PC-9 (cell line): Measurements from ENCODE around the gene TOP1. TPM values are rescaled to one million over a fixed set of nuclear protein-coding genes. Genes with fewer than 3 reads are reported as not detected.

Experiments
- BruUV-seq: library from RNA; stranded (reverse); fragments of 400-500 nt; replicated peaks from 2 replicates; lab custom pipeline; 2021; lab: Mats Ljungman, UMichigan
- CTCF ChIA-PET: fragments of 300-600 bp; sonication (Branson Sonifier 250); formaldehyde crosslinking; loops from one replicate; lab custom pipeline; 2022; ENCODE audit warnings: antibody characterized with exemption; lab: Charles Lee
- POLR2A ChIA-PET: fragments of 300-600 bp; sonication (Branson Sonifier 250); formaldehyde crosslinking; loops from one replicate; lab custom pipeline; 2022; ENCODE audit warnings: antibody characterized with exemption; ENCODE audit not compliant: unreplicated experiment; lab: Charles Lee
- DNase-seq, 2 experiments: peaks; one replicate each; pipeline versions ENCODE4 v3.0.0 to v3.0.0-alpha.2; 2015 to 2022; ENCODE audit warnings: mixed read lengths in 1 of 2
- H2AFZ ChIP-seq: fragments of 200-600 bp; sonication (generic); 2 replicates; pipeline ENCODE4 v1.8.1; 2017; ENCODE audit warnings: antibody characterized with exemption
- H3F3A ChIP-seq: fragments of 200-600 bp; sonication (generic); 2 replicates; pipeline ENCODE4 v1.8.1; 2017; ENCODE audit warnings: antibody characterized with exemption, mild to moderate bottlenecking, low read depth; ENCODE audit not compliant: insufficient read depth
- H3K27ac ChIP-seq: fragments of 200-600 bp; sonication (generic); 2 replicates; pipeline ENCODE4 v1.6.1; 2016; ENCODE audit warnings: mixed run types
- H3K27me3 ChIP-seq: fragments of 200-600 bp; sonication (generic); 2 replicates; pipeline ENCODE4 v1.6.1; 2016; ENCODE audit warnings: low read depth, mixed run types; ENCODE audit not compliant: insufficient read depth
- H3K36me3 ChIP-seq: fragments of 200-600 bp; sonication (generic); 2 replicates; pipeline ENCODE4 v1.6.1; 2016; ENCODE audit warnings: low read depth, mixed run types
- H3K4me1 ChIP-seq: fragments of 200-600 bp; sonication (generic); replicated peaks from 2 replicates; pipeline ENCODE4 v1.6.1; 2016; ENCODE audit warnings: mixed run types; ENCODE audit not compliant: insufficient read depth
- H3K4me2 ChIP-seq: fragments of 200-600 bp; sonication (generic); 2 replicates; pipeline ENCODE4 v1.6.1; 2017; ENCODE audit warnings: mixed run types
- H3K4me3 ChIP-seq: fragments of 200-600 bp; sonication (generic); 2 replicates; pipeline ENCODE4 v1.6.1; 2016; ENCODE audit warnings: mixed run types
- H3K79me2 ChIP-seq: fragments of 200-600 bp; sonication (generic); 2 replicates; pipeline ENCODE4 v1.6.1; 2017; ENCODE audit warnings: low read depth, mixed run types
- H3K9me2 ChIP-seq: fragments of 200-600 bp; sonication (generic); 2 replicates; pipeline ENCODE4 v1.8.1; 2017; ENCODE audit warnings: mild to moderate bottlenecking; ENCODE audit not compliant: insufficient read depth
- H3K9me3 ChIP-seq: fragments of 200-600 bp; sonication (generic); 2 replicates; pipeline ENCODE4 v1.8.1; 2016; ENCODE audit warnings: low read depth; ENCODE audit not compliant: insufficient read depth
- H4K20me1 ChIP-seq: fragments of 200-600 bp; sonication (generic); 2 replicates; pipeline ENCODE4 v1.8.1; 2017; ENCODE audit not compliant: insufficient read depth
- CTCF ChIP-seq: fragments of 200-600 bp; sonication (generic); conservative IDR thresholded peaks from 2 replicates; pipeline ENCODE4 v1.6.1; 2017; ENCODE audit warnings: mixed run types, antibody characterized with exemption, mild to moderate bottlenecking, moderate library complexity
- EZH2 ChIP-seq: fragments of 200-600 bp; sonication (generic); IDR thresholded peaks from 2 replicates; pipeline ENCODE4 v1.8.0; 2017; ENCODE audit warnings: antibody characterized with exemption, low read depth
- intact Hi-C: fragments of 100-400 bp; cut with micrococcal nuclease; formaldehyde crosslinking; loops from one replicate; pipeline ENCODE4 v1.10.0; 2022; ENCODE audit not compliant: unreplicated experiment
- total RNA-seq: library from RNA; stranded (reverse); gene quantifications from 2 replicates; pipeline ENCODE4 v1.2.3, GENCODE V29; 2021

TOP1 gene
- total RNA-seq, 1 experiment from 2014 or later = 55.8 TPM

GRCh38 chr20:41027872-41028358 lies 707 bp upstream of the TOP1 start:
- intact Hi-C loops = loop anchor here (1.0 to 5.0 kb wide), 4 partner anchors 25 to 59 kb away; no protein-coding TSS in a partner anchor
- no peaks in the 10 kb centered on the region for H3K9me3 ChIP-seq
- peak overlapping the region; percentile 78 for H2AFZ ChIP-seq
- H3K27me3 ChIP-seq = no peaks in the 10 kb centered on the region
- peak overlapping the region; percentile 91 for H3K4me2 ChIP-seq
- H3K36me3 ChIP-seq = peaks cover 21% of the 10 kb centered on the region; the same call in 1 of the 2 replicates
- POLR2A ChIA-PET = interaction anchor here (0.6 kb wide), 1 partner anchor 12 kb away, joined by 3 read pairs; no protein-coding TSS in a partner anchor
- no peaks in the 10 kb centered on the region for H3F3A ChIP-seq
- CTCF ChIA-PET = interaction anchor here (0.6 to 1.6 kb wide), 2 partner anchors 37 to 51 kb away, joined by 4 to 5 read pairs; no protein-coding TSS in a partner anchor
- H3K4me3 ChIP-seq = peak overlapping the region; percentile 90
- peaks cover 12% of the 10 kb centered on the region for H4K20me1 ChIP-seq
- BruUV-seq = TSS peak; percentile 90
- H3K9me2 ChIP-seq = no peaks in the 10 kb centered on the region
- no peak for DNase-seq
- H3K4me1 ChIP-seq = peaks cover 38% of the 10 kb centered on the region
- peaks cover 43% of the 10 kb centered on the region for H3K79me2 ChIP-seq
- TF ChIP-seq EZH2 (no peak), CTCF (no peak)
- H3K27ac ChIP-seq = peak overlapping the region; percentile 56

GRCh38 chr20:41029150-41029901 lies 704 bp downstream of the TOP1 start:
- peak; percentile 21 to 28 for DNase-seq
- Histone ChIP-seq H3K27ac (peak overlapping the region; percentile 90), H3K79me2 (peaks cover 57% of the 10 kb centered on the region), H3K36me3 (peaks cover 31% of the 10 kb centered on the region; the same call in 1 of the 2 replicates), H2AFZ (peak overlapping the region; percentile 72; the same call in 1 of the 2 replicates), H3K9me3 (no peaks in the 10 kb centered on the region), H3F3A (no peaks in the 10 kb centered on the region), H3K4me3 (peak overlapping the region; percentile 90), H3K27me3 (no peaks in the 10 kb centered on the region), H3K4me2 (peak overlapping the region; percentile 96), H3K4me1 (peaks cover 52% of the 10 kb centered on the region), H3K9me2 (no peaks in the 10 kb centered on the region), H4K20me1 (peaks cover 25% of the 10 kb centered on the region)
- BruUV-seq = no TSS peak
- ChIA-PET CTCF (no interaction called here), POLR2A (interaction anchor here (0.5 kb wide), 1 partner anchor 12 kb away, joined by 8 read pairs; no protein-coding TSS in a partner anchor)
- intact Hi-C loops = loop anchor here (1.0 to 5.0 kb wide), 3 partner anchors 37 to 61 kb away; no protein-coding TSS in a partner anchor
- TF ChIP-seq EZH2 (no peak), CTCF (no peak)

GRCh38 chr20:41030061-41030460 lies 1.4 kb downstream of the TOP1 start:
- no TSS peak for BruUV-seq
- Histone ChIP-seq H3K9me3 (no peaks in the 10 kb centered on the region), H3K4me1 (peaks cover 52% of the 10 kb centered on the region), H3K27me3 (no peaks in the 10 kb centered on the region), H3K4me3 (peak overlapping the region; percentile 90), H4K20me1 (peaks cover 33% of the 10 kb centered on the region), H3K4me2 (peak overlapping the region; percentile 96), H2AFZ (no peak overlapping the region), H3K79me2 (peaks cover 64% of the 10 kb centered on the region), H3K36me3 (peaks cover 33% of the 10 kb centered on the region; the same call in 1 of the 2 replicates), H3F3A (no peaks in the 10 kb centered on the region), H3K9me2 (no peaks in the 10 kb centered on the region), H3K27ac (peak overlapping the region; percentile 90)
- peak in 1 of 2 experiments; percentile 27 for DNase-seq
- POLR2A ChIA-PET = interaction anchor here (0.5 kb wide), 1 partner anchor 12 kb away, joined by 8 read pairs; no protein-coding TSS in a partner anchor
- CTCF ChIA-PET = interaction anchor here (0.7 to 1.8 kb wide), 2 partner anchors 39 to 68 kb away, joined by 4 to 6 read pairs; no protein-coding TSS in a partner anchor
- TF ChIP-seq CTCF (no peak), EZH2 (no peak)
- intact Hi-C loops = no loop called here
